SK-N-SH treated with all-trans-retinoic acid at 6 μM for 48 hours (cell line): Measurements from ENCODE around the gene TRAP1.

Experiments
- ATAC-seq: fragments of 200-7000 bp; cut with Tn5 transposase; 3 replicates; pipeline ENCODE4 v1.9.1; 2020; ENCODE audit warnings: mild to moderate bottlenecking, moderate library complexity
- ARNTL ChIP-seq: fragments of 450-650 bp; formaldehyde crosslinking; IDR thresholded peaks from 2 replicates; pipeline ENCODE4 v1.5.0; 2020; ENCODE audit warnings: low read depth, mild to moderate bottlenecking, moderate library complexity, borderline replicate concordance
- CSDC2 ChIP-seq: fragments of 250-450 bp; sonication (Bioruptor Pico); IDR thresholded peaks from 2 replicates; pipeline ENCODE4 v1.5.0; 2020; ENCODE audit warnings: mild to moderate bottlenecking, moderate library complexity
- ESRRG ChIP-seq: fragments of 250-450 bp; sonication (Bioruptor Pico); IDR thresholded peaks from 2 replicates; pipeline ENCODE4 v1.6.1; 2021; ENCODE audit warnings: mild to moderate bottlenecking
- ISL1 ChIP-seq: fragments of 250-450 bp; sonication (Bioruptor Pico); IDR thresholded peaks from 2 replicates; pipeline ENCODE4 v2.1.2; 2022; ENCODE audit warnings: mild to moderate bottlenecking, moderate library complexity
- OSR1 ChIP-seq: fragments of 250-450 bp; sonication (Bioruptor Pico); IDR thresholded peaks from 2 replicates; pipeline ENCODE4 v1.8.0; 2022; ENCODE audit warnings: moderate library complexity, mild to moderate bottlenecking, inconsistent platforms
- PATZ1 ChIP-seq: fragments of 250-450 bp; sonication (Bioruptor Pico); IDR thresholded peaks from 2 replicates; pipeline ENCODE4 v1.8.0; 2020; ENCODE audit warnings: mild to moderate bottlenecking, moderate library complexity, borderline replicate concordance
- POU6F1 ChIP-seq: fragments of 250-450 bp; sonication (Bioruptor Pico); IDR thresholded peaks from 2 replicates; pipeline ENCODE4 v1.8.0; 2021; ENCODE audit warnings: low read depth, mild to moderate bottlenecking, moderate library complexity, borderline replicate concordance
- PPARA ChIP-seq: fragments of 250-450 bp; sonication (Bioruptor Pico); IDR thresholded peaks from 2 replicates; pipeline ENCODE4 v1.5.0; 2020; ENCODE audit warnings: mild to moderate bottlenecking, borderline replicate concordance
- RARB ChIP-seq: fragments of 250-450 bp; sonication (Bioruptor Pico); IDR thresholded peaks from 2 replicates; pipeline ENCODE4 v1.8.0; 2021; ENCODE audit warnings: mild to moderate bottlenecking, moderate library complexity
- SNAI2 ChIP-seq: fragments of 250-450 bp; sonication (Bioruptor Pico); IDR thresholded peaks from 2 replicates; pipeline ENCODE4 v1.5.0; 2020; ENCODE audit warnings: mild to moderate bottlenecking, moderate library complexity
- TCF4 ChIP-seq: fragments of 250-450 bp; sonication (Bioruptor Pico); IDR thresholded peaks from 2 replicates; pipeline ENCODE4 v1.8.0; 2021; ENCODE audit warnings: mild to moderate bottlenecking, moderate library complexity, borderline replicate concordance
- TOX ChIP-seq: fragments of 250-450 bp; sonication (Bioruptor Pico); IDR thresholded peaks from 2 replicates; pipeline ENCODE4 v1.8.0; 2021; ENCODE audit warnings: mild to moderate bottlenecking, moderate library complexity, borderline replicate concordance
- ZC3H10 ChIP-seq: fragments of 250-450 bp; sonication (Bioruptor Pico); IDR thresholded peaks from 2 replicates; pipeline ENCODE4 v1.5.1; 2021; ENCODE audit warnings: mild to moderate bottlenecking, moderate library complexity
- ZFP3 ChIP-seq: fragments of 250-450 bp; sonication (Bioruptor Pico); IDR thresholded peaks from 2 replicates; pipeline ENCODE4 v1.5.0; 2020; ENCODE audit warnings: mild to moderate bottlenecking, moderate library complexity
- ZFP30 ChIP-seq: fragments of 450-650 bp; formaldehyde crosslinking; IDR thresholded peaks from 2 replicates; pipeline ENCODE4 v1.5.0; 2022; ENCODE audit warnings: mild to moderate bottlenecking, moderate library complexity
- ZNF565 ChIP-seq: fragments of 450-650 bp; formaldehyde crosslinking; conservative IDR thresholded peaks from 2 replicates; pipeline ENCODE4 v1.5.0; 2020; ENCODE audit warnings: low read depth, mild to moderate bottlenecking, moderate library complexity
- ZNF70 ChIP-seq: fragments of 450-650 bp; formaldehyde crosslinking; IDR thresholded peaks from 2 replicates; pipeline ENCODE4 v1.5.0; 2020; ENCODE audit warnings: mild to moderate bottlenecking, moderate library complexity
- ZNF8 ChIP-seq: fragments of 450-650 bp; formaldehyde crosslinking; IDR thresholded peaks from 2 replicates; pipeline ENCODE4 v1.5.0; 2020; ENCODE audit warnings: mild to moderate bottlenecking, moderate library complexity
- TF ChIP-seq, protein P1 (sequence below): fragments of 250-450 bp; sonication (Bioruptor Pico); IDR thresholded peaks from 2 replicates; pipeline ENCODE4 v1.5.1; 2020; ENCODE audit warnings: low read depth, mild to moderate bottlenecking, moderate library complexity
- TF ChIP-seq, protein P2 (sequence below): fragments of 250-450 bp; sonication (Bioruptor Pico); IDR thresholded peaks from 2 replicates; pipeline ENCODE4 v1.5.0; 2020; ENCODE audit warnings: mild to moderate bottlenecking, moderate library complexity
- TF ChIP-seq, protein P3 (sequence below): fragments of 250-450 bp; sonication (Bioruptor Pico); IDR thresholded peaks from 2 replicates; pipeline ENCODE4 v1.5.1; 2021; ENCODE audit warnings: mild to moderate bottlenecking, moderate library complexity

Gene TRAP1

DNA sequence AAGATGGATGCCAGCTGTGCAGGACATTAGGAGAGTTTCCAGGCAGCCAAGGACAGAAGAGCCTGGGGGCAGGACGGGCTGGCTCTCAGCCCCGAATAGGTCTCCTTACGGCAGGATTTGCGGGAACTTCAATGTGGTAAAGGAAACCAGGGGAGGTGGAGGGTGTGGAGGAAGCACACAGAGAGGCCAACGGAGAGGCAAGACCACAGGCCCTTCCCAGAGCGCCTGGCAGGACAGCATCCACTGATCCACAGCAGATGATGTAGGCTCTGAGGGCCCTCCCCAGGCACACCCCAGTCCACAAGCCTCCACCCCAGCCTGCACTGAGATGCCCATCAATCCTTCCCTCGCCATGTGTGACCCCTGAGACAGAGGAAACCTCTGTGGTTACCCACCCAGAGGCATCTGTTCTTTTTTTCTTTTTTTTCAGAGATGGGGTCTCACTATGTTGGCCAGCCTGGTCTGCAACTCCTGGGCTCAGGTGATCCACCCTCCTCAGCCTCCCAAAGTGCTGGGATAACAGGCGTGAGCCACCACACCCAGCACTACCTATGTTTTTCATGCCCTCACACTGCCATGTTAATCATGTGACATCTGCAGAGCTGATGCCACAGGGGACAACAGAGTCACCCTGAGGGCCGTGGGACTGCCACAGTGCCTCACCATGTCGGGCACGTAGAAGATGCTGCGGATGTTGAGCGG is 43.5 kb downstream of the TRAP1 start:
- ATAC-seq = no peak
- TF ChIP-seq PATZ1 (CRISPR knock-in tag) (no peak), TOX (CRISPR knock-in tag) (no peak), ZFP30 (CRISPR knock-in tag) (no peak), ZNF565 (CRISPR knock-in tag) (no peak), OSR1 (no peak), ZFP3 (CRISPR knock-in tag) (no peak), ARNTL (CRISPR knock-in tag) (no peak)

- TF ChIP-seq POU6F1 (no peak), ZNF70 (CRISPR knock-in tag) (no peak), ESRRG (CRISPR knock-in tag) (no peak), PATZ1 (CRISPR knock-in tag) (no peak), ISL1 (CRISPR knock-in tag) (no peak)
- TF ChIP-seq, protein P1, sequence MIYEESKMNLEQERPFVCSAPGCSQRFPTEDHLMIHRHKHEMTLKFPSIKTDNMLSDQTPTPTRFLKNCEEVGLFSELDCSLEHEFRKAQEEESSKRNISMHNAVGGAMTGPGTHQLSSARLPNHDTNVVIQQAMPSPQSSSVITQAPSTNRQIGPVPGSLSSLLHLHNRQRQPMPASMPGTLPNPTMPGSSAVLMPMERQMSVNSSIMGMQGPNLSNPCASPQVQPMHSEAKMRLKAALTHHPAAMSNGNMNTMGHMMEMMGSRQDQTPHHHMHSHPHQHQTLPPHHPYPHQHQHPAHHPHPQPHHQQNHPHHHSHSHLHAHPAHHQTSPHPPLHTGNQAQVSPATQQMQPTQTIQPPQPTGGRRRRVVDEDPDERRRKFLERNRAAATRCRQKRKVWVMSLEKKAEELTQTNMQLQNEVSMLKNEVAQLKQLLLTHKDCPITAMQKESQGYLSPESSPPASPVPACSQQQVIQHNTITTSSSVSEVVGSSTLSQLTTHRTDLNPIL (CRISPR knock-in tag) = no peak
- TF ChIP-seq, protein P2, sequence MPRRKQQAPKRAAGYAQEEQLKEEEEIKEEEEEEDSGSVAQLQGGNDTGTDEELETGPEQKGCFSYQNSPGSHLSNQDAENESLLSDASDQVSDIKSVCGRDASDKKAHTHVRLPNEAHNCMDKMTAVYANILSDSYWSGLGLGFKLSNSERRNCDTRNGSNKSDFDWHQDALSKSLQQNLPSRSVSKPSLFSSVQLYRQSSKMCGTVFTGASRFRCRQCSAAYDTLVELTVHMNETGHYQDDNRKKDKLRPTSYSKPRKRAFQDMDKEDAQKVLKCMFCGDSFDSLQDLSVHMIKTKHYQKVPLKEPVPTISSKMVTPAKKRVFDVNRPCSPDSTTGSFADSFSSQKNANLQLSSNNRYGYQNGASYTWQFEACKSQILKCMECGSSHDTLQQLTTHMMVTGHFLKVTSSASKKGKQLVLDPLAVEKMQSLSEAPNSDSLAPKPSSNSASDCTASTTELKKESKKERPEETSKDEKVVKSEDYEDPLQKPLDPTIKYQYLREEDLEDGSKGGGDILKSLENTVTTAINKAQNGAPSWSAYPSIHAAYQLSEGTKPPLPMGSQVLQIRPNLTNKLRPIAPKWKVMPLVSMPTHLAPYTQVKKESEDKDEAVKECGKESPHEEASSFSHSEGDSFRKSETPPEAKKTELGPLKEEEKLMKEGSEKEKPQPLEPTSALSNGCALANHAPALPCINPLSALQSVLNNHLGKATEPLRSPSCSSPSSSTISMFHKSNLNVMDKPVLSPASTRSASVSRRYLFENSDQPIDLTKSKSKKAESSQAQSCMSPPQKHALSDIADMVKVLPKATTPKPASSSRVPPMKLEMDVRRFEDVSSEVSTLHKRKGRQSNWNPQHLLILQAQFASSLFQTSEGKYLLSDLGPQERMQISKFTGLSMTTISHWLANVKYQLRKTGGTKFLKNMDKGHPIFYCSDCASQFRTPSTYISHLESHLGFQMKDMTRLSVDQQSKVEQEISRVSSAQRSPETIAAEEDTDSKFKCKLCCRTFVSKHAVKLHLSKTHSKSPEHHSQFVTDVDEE (CRISPR knock-in tag) = no peak
- TF ChIP-seq, all 23 proteins: peak for 0
- ATAC-seq = no peak
Measured at GRCh38 chr16:3673201-3673600, 44.1 kb downstream of the TRAP1 start.

DNA sequence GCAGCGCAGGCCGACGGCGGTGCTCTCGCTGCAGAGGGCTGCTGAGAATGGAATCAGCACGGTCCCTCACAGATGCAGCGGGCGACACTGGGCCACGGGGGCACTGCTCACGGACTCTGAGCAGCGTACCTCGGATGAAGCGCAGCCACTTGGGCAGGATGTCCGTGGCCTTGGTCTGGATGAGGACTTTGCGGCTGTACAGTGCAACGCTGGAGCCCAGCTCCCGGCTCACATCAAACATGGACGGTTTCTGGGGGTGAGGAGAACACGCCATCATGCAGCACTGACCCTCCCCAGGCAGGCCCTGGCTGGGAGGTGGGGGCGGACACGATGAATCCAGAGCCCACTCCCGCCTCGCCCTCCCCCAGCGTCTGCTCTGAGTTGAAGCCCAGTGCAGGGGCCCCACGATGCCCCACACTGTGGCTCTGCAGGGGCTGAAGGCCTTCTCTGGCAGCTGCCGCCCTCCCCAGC is 44.7 kb downstream of the TRAP1 start:
- TF ChIP-seq ZC3H10 (CRISPR knock-in tag) (no peak), ARNTL (CRISPR knock-in tag) (no peak), TOX (CRISPR knock-in tag) (no peak), ESRRG (CRISPR knock-in tag) (no peak), ISL1 (CRISPR knock-in tag) (no peak), ZNF8 (CRISPR knock-in tag) (no peak), CSDC2 (CRISPR knock-in tag) (no peak), ZFP30 (CRISPR knock-in tag) (no peak), PPARA (CRISPR knock-in tag) (no peak), SNAI2 (no peak), ZFP3 (CRISPR knock-in tag) (no peak), POU6F1 (no peak), RARB (CRISPR knock-in tag) (no peak), ZNF70 (CRISPR knock-in tag) (no peak), TCF4 (no peak), ZNF565 (CRISPR knock-in tag) (no peak)
- TF ChIP-seq, protein P3, sequence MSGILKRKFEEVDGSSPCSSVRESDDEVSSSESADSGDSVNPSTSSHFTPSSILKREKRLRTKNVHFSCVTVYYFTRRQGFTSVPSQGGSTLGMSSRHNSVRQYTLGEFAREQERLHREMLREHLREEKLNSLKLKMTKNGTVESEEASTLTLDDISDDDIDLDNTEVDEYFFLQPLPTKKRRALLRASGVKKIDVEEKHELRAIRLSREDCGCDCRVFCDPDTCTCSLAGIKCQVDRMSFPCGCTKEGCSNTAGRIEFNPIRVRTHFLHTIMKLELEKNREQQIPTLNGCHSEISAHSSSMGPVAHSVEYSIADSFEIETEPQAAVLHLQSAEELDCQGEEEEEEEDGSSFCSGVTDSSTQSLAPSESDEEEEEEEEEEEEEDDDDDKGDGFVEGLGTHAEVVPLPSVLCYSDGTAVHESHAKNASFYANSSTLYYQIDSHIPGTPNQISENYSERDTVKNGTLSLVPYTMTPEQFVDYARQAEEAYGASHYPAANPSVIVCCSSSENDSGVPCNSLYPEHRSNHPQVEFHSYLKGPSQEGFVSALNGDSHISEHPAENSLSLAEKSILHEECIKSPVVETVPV (CRISPR knock-in tag) = no peak
- TF ChIP-seq, protein P1 (CRISPR knock-in tag) = no peak
- ATAC-seq = no peak
